ENCODE measurements around the gene SUN3. TPM values are rescaled to one million over a fixed set of nuclear protein-coding genes. Genes with fewer than 3 reads are reported as not detected.
"Not testable (repeated sequence)": the region's sequence is repeated elsewhere in the genome, so short reads cannot be mapped to it uniquely, and the experiment has no call there.

SUN3 gene
- polyA plus RNA-seq, 3 donors: not detected

DNA sequence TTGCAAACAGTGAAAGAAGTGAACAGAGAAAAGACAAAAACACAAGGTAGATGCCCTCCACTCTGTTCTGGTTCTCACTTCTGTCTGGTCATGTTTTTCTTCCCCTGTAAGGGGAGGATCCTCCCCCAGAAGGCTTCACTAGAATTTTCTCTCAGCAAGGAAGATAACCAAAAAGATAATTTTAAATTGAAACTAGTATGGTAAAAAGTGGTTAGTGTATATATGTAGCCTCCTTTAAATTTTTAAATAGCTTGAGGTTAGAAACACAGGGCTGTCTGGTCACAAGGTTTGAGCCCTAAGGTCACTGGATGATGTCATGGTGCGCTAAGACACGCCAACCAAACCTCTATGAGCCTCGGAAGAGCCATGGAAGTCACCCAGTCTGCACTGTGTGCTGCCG, 75.1 kb downstream of the SUN3 start:
- no peak overlapping the region for H3K27ac ChIP-seq (ENCODE audit: low read depth, low read length)
- WGBS, 3 donors: 86 to 95% (median 91%) methylated on average over 4 of the region's 4 CpGs

DNA sequence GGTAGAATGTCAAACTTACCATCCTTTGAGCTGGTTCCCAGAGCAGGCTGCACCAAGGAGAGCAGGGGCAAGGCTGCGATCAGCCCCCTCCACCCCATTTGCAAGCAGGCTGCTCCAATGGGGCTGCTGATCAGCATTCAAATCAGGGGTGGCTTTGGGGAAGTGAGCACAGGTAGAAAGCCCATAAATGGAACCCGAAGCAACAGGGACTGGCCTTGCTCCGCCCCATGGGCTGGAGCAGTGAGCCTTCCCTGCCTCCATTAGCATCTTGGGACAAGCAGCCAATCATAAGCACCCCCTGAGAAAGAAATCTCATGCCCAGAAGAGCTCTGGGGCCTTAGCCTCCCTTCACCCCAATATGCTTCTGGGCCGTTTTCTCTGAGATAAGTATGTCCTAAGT, 76.7 kb downstream of the SUN3 start:
- no peak overlapping the region for H3K27ac ChIP-seq (ENCODE audit: low read depth, low read length)
- 78 to 91% (median 85%) methylated on average over 4 of the region's 4 CpGs for WGBS, 3 donors

DNA sequence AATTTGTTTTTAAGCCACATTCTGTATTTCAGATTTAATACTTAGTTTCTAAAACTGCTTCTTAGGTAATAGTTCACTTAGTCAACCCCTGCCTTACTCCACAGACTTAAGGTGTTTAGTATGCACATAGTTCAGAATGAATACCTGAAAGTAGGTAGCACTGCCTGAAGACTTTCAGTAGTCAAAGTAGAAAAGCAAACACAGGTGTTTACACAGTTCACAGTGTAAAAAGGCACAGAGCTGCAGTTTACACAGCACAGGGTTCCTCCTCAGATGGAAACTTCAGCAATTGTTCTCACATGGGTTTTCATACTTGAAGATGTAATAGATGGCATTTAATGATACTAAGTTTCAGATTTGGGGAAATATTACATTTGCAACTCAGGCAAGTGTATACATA, 77.5 kb downstream of the SUN3 start:
- no peak overlapping the region for H3K27ac ChIP-seq (ENCODE audit: low read depth, low read length)

DNA sequence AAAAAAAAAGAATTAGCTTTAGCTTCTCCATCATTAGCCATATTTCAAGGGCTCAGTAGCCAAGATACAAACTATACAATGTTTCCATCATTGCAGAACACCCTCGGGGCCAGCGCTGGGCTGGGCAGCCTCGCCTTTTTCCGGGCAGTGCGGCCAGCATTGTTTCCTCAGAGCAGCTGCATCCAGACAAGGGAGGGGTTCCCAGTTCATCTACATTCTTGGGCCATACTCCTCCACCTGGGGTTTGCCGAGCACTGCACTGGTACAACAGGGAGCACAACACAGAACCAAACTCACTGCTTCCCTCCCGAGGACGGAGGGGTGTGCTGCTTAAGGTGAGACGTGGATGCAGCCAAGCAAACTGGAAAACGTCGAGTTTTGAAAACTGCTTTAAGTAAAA, 78.2 kb downstream of the SUN3 start:
- H3K27ac ChIP-seq (ENCODE audit: low read depth, low read length): no peak overlapping the region
- WGBS, 3 donors: 58 to 69% (median 66%) methylated on average over 11 of the region's 11 CpGs

DNA sequence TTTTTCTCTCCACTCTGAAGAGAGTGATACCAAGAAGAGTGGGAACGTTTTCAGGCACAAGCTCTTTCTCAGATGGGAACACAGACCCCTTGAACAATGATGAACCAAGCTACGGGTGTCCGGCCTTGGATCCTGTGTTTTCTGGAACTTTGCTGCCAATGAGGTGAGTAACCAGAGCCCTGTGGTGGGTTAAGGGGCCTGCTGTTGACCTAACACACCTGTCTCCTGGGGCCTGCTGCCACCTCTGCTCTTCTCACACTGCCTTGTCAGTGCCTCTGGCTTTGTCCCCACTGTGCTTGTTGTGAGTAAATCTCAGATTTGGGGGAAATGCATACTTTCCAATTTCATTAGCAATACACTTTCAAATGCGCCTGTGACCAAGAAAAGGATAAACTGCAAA, 79.2 kb downstream of the SUN3 start:
- no peak overlapping the region for H3K27ac ChIP-seq (ENCODE audit: low read depth, low read length)
- WGBS, 3 donors: 79 to 84% (median 83%) methylated on average over 4 of the region's 4 CpGs

DNA sequence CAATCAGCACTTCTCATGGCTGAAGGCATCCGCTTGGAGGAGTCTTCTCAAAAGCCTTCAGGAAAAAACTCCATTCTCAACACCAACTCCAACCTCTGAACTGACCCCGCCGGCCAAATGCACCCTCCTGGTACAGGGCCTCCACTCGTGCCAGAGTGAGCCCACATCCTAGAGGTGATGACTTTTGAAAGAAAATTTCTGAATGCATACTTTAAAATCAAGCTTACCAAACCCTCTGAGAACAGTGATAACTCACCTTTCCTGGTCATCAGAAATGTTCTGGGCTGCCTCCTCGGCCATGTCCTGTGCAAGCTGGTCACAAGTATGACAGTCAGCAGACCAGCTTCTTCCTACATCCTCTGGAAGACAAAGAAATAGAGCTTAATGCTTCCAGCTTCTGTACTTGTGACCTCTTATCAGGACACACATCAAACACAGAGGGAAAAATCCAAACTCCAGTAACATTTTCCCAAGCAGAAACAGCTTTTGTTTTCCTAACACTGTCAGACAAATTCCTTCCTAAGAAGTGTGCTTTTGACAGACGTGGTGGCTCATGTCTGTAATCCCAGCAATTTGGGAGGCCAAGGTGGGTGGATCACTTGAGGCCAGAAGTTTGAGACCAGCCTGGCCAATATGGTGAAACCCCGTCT, 80.6 kb downstream of the SUN3 start, which contains the start of gene PKD1L1:
Gene PKD1L1, minus strand, starts transcription at position 326 of the 650 bp plus-strand sequence. Its CDS starts 26 bp downstream, at position 300.
- no peak within 1 kb of the TSS for H3K27ac ChIP-seq (ENCODE audit: low read depth, low read length)
- WGBS, 3 donors: 72 to 79% (median 73%) methylated on average over 7 of the region's 7 CpGs

DNA sequence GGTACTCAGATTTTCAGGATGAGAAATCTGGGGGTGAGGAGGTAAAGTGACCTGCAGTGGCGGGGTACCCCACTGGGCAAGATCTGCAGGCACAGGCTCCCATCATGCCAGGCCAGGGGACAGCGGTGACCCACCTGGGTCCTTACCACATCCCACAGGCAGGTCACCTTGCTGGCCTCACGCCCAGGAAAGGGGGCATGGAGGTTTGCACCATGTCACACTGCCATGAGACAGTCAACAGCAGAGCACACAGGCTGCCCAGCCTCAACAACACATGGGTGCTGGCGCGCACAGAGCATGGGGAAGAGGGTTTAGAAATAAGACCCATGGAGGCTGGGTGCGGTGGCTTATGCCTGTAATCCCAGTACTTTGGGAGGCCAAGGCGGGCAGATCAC, 81.6 kb downstream of the SUN3 start:
- WGBS, 3 donors: 96 to 97% (median 97%) methylated on average over 7 of the region's 7 CpGs
- H3K27ac ChIP-seq (ENCODE audit: low read depth, low read length): no peak overlapping the region

DNA sequence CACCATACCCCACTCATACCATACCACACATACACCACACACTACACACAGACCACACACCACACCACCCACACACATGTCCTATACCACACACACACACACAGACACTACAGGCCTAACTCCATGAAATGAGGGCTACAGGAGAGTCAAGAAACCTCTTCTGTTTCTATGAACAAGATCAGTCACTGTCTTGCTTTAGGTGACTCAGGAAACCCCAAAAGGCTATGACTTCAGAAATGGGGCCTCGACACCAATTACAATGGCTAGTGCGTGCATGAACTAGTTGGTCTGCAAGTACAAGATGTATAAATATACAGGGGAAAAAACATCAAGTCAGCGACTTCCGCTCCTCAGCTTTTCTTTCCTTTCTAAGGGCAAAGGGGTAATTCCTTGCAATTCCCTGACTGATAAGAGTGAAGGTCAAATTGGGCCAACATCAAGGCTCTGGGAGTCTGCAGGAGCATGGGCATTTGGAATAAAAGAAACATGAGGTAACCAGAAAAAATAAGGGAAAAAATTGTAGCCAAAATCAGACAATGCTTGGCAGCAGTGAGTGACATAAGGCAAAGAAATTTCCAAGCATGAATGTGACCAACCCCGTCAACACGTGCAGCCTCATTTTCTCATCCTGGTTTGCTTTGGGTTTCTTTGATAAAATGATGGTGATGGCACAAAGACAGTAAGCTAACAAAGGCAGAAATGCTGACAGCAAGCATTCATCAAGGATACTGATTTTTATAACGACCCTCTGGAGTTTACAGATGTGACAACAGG, 82.1 kb downstream of the SUN3 start:
- H3K27ac ChIP-seq (ENCODE audit: low read depth, low read length): no peak overlapping the region
- WGBS, 3 donors: 50 to 78% (median 67%) methylated on average over 7 of the region's 7 CpGs

DNA sequence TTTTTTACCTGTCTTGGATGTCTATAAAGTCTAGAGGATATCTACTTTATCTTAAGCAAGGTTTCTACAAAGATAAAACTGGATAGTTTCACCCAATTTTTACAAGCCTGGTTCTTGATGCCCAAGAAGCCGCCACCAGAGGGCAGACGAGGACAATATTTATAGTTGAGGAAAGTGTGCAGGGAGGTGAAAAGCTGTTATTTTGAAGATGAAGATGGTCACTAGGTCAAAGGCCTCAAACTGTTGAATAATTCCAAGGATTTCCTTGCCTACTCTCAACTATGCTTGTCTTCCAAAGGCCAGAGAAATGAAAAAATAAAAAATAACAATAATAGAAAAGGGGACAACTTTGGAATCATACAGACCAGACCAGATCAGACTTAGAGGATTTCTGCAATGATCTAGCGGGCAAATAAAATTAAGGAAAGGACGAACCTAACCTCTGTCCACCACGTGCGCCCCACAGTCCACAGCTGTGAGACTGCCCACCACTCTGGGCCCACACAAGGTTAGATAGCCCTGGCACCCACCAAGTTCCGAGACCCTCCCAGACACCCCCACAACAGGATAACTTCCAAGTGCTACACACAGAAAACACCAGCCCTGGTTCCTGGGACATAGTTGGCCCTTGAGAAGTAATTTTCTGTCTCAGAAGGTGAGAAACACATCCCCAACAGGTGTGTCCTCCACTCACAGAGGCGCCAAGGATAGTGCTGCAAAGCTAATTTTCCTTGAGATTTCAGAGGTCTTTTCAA, 83.5 kb downstream of the SUN3 start:
- no peak overlapping the region for H3K27ac ChIP-seq (ENCODE audit: low read depth, low read length)
- WGBS, 3 donors: 45 to 50% (median 47%) methylated on average over 8 of the region's 8 CpGs

DNA sequence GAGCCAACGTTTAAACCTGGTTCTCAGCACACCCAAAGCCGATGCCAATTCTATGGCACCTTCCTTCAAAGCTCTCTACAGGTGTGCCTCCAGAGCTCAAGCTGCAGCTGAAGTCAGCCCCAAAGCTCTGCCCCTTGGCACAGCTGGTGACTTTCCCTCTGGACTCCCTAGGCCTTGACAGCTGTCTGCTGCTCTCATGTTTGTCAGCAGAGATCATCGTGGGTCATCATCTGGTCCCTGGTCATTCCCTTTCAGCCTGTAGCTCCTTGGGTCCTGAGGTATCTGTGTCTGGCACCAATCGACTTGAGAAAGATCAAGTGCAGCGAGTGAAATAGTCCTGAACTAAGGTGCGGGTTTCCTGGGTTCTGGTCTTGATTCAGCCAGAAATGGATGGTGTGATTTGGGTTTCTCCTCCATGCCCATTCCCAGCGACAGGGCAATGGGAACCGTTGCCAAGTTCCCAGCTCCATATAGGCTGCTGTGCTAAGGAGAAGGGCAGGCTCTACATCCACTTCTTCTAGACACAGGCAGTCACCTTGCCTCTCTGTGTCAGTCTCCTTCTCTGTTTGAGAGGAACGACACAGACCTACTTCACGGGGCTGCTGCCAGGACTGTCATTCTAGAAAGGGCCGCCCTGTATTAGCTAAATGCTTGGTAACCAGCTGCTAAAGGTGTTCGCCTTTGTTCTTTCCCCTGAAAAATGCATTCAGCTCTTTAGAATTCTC, 84.2 kb downstream of the SUN3 start:
- 68 to 79% (median 78%) methylated on average over 12 of the region's 12 CpGs for WGBS, 3 donors
- no peak overlapping the region for H3K27ac ChIP-seq (ENCODE audit: low read depth, low read length)

DNA sequence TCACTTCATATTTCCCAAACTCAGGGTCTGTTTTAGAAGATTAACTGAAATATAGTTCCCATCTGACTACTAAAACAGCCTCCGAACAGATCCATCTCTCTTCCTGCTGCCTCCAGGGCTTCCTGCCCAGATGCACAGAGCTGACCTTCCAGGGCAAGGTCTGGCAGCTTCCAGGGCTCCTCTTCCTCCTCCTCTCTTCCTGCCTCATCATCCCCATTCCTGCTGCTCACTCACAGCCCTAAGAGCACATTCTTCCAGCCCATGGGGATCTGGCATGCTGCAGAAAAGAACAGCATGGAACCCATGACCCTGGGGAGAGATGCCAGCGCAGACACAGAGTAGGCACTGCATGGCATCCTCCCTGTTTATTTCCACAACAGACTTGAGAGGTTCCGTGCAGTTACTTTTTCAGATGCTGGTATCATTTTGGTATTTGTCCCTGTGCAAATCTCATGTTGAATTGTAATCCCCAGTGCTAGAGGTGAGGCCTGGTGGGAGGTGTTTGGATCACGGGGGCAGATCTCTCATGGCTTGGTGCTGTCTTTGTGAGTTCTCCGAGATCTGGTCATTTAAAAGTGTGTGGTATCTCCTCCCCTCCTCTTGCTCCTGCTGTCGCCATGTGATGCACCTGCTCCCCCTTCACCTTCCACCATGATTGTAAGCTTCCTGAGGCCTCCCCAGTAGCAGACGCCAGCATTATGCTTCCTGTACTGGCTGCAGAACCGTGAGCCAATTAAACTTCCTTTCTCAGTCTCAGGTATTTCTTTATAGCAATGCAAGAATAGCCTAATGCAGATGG, 85.0 kb downstream of the SUN3 start:
- WGBS, 3 donors: 80 to 85% (median 83%) methylated on average over 8 of the region's 8 CpGs
- H3K27ac ChIP-seq (ENCODE audit: low read depth, low read length): no peak overlapping the region

DNA sequence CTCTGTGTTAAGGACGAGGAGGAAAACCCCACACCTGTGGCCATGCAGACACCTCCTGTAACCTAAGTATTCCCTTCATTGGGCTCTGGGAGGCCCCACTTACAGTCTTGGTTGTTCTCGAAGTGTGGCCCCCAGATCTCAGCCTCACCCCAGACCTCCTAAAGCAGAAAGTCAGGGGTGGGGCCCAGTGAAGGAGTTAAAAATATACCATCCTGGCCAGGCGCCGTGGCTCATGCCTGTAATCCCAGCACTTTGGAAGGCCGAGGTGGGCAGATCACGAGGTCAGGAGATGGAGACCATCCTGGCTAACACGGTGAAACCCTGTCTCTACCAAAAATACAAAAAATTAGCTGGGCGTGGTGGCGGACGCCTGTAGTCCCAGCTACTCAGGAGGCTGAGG, 86.3 kb downstream of the SUN3 start:
- not testable (repeated sequence) for H3K27ac ChIP-seq (ENCODE audit: low read depth, low read length)
- 72 to 95% (median 83%) methylated on average over 10 of the region's 10 CpGs for WGBS, 3 donors

DNA sequence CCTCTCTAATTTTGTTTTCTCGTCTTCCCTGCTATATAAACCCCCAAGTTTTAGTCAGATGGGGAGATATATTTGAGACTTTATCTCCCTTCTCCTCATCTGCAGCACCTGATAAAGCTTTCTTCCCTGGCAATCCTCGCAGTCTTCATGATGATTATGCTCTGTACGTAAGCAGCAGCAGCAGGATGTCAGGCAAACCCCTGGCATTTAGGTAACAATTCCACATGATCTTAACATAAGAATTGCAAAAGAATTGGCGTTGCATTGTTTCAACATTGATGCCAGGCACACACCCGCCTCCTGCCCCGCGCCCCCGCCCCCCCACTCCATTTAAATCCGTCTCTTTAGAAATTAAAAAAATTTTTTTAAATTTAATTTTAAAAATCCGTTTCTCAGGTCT, 86.8 kb downstream of the SUN3 start:
- no peak overlapping the region for H3K27ac ChIP-seq (ENCODE audit: low read depth, low read length)
- 62 to 84% (median 66%) methylated on average over 10 of the region's 10 CpGs for WGBS, 3 donors

DNA sequence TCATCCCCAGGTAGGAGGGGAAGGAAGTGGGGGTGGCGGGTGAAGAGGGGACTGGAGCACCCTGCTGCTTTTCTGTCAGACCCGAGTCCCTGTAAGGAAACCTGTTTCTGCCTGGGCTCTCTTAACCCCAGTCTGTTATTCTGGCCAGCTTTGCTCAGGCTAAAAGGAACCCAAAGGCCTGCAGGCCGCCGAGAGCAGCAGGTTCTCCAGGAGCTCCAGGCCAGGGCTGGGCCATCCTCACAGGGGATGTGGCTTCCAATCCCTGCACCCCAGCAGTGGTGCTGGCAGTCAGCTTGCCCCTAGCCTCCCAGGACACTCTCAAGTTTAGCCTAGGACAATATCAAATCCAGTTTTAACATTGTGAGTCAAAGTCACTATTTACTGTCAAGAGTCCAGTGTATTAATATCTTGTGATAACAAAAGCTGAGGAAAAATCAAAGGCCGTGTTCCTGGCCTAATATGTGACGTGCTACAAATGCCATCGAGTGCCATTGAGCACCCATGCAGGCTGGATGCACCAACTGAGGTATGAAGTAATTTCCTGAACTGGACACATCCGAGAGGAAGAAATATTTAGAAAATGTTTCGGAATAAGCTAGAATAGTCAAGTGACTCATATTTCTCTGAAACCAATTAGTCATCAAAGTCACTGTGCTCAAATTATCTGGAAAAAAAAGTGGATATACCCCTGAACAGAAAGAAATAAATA, 87.6 kb downstream of the SUN3 start:
- 46 to 77% (median 55%) methylated on average over 9 of the region's 9 CpGs for WGBS, 3 donors
- no peak overlapping the region for H3K27ac ChIP-seq (ENCODE audit: low read depth, low read length)

DNA sequence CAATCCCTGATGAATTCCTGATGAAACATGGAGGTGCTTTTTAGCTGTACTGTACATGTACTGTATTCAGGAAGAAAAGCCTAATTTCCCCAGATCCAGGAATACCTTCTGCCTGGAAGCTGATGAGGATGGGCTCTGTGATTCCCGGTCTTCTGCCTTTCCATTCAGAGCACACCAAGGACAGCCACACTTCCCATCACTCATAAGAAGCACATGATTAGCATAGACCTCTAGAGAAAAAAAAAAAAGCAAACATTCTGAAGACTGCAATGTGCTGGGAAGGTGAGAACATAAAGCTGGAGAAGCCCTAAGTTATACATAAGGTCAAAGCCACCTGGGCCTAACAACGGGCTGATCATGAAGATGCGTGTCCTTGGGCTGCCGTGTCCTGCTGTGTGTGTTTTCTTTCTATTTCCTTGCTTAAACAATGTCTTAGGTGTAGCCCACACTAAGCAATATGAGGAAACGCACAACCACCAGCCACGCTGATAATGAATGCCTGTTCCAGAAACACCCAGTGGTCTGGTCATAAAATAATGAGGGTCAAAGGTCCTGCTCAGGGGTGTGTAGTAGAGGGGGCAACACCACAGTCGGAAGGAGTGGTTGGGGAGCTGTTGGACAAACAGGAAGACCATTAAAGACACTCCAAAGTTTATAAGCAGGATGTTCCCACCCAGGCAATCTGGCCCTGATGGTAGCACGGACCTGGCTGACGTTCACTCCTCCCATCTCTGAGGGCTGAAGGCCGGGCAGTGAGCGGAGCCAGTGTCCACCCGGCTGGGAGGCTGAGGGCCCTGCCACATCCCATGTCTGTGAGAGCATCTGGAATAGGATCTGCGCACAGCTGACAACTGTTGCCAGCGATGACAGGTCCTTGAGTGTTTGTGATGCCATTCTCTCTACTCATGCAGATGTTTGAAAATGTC, 88.6 kb downstream of the SUN3 start:
- 69 to 74% (median 70%) methylated on average over 14 of the region's 14 CpGs for WGBS, 3 donors
- no peak overlapping the region for H3K27ac ChIP-seq (ENCODE audit: low read depth, low read length)

DNA sequence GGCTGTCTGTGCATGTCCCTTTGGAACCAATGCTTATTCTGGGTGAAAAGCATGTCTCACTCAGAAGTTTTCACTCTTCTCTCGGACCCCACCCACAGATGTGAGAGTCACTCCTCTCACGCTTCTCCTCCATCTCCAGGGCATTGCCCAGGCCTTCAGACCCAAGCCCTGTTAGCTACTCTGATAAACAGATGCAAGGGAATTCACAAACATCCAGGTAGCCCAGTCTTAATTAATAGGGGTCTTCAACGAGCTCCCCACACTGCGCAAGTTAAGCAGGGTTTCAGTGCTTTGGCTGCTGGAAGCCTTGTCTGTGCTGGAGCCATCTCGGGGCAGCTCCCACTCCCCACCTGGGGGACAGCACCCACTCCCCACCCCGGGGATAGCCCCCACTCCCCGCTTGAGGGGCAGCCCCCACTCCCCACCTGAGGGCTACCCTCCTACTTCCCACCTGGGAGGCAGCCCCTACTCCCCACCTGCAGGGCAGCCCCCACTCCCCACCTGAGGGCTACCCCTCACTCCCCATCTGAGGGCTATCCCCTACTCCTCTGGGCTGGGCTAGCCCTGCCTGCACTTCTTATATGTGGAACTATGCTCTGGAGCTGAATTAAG, 89.4 kb downstream of the SUN3 start:
- H3K27ac ChIP-seq (ENCODE audit: low read depth, low read length): no peak overlapping the region

More for the DNA sequence above, 89.4 kb downstream of the SUN3 start:
- 88 to 95% (median 94%) methylated on average over 7 of the region's 7 CpGs for WGBS, 3 donors
